CD4-positive, alpha-beta T cell (primary cell): ENCODE results near the gene LAMA1. TPM values are rescaled to one million over a fixed set of nuclear protein-coding genes. Genes with fewer than 3 reads are reported as not detected.

Experiments
- ATAC-seq: fragments of 200-7000 bp; cut with Tn5 transposase; one replicate; pipeline ENCODE4 v1.10.0; 2022; ENCODE audit warnings: mild to moderate bottlenecking; ENCODE audit not compliant: poor library complexity
- CTCF ChIA-PET: fragments of 350-600 bp; sonication (Branson Sonifier 250); formaldehyde crosslinking; loops from one replicate; lab custom pipeline; 2021; ENCODE audit warnings: antibody characterized with exemption, inconsistent platforms; lab: Charles Lee
- POLR2A ChIA-PET: fragments of 350-600 bp; sonication (Branson Sonifier 250); formaldehyde crosslinking; loops from one replicate; lab custom pipeline; 2021; ENCODE audit warnings: antibody characterized with exemption, inconsistent platforms; lab: Charles Lee
- DNase-seq, 14 experiments: peaks; one replicate each; pipeline ENCODE4 v3.0.0-alpha.2; 2013 to 2020; ENCODE audit warnings: mixed read lengths in 2 of 14
- H3K27ac ChIP-seq, 2 donors: one replicate each; pipeline versions ENCODE4 v1.5.1 to v1.7.0; 2013; ENCODE audit warnings: low read length in 2 of 2, low read depth in 1 of 2, mild to moderate bottlenecking in 1 of 2
- H3K27me3 ChIP-seq, 2 experiments: 1 replicate in 1 of 2; 2 replicates in 1 of 2; pipeline versions ENCODE4 v1.6.1 to v1.7.0; 2013; ENCODE audit warnings: low read length in 2 of 2, control low read depth in 1 of 2, mild to moderate bottlenecking in 1 of 2, moderate library complexity in 1 of 2; ENCODE audit not compliant: insufficient read depth in 2 of 2, control insufficient read depth in 1 of 2
- H3K36me3 ChIP-seq: one replicate; pipeline ENCODE4 v1.6.1; 2013; ENCODE audit warnings: low read length, control low read depth; ENCODE audit not compliant: insufficient read depth
- H3K4me1 ChIP-seq: one replicate; pipeline ENCODE4 v1.6.1; 2013; ENCODE audit warnings: low read length, control low read depth; ENCODE audit not compliant: insufficient read depth
- H3K4me3 ChIP-seq: one replicate; pipeline ENCODE4 v1.5.1; 2013; ENCODE audit warnings: mild to moderate bottlenecking, low read length, moderate library complexity
- H3K9me3 ChIP-seq, 2 experiments: 1 replicate in 1 of 2; 2 replicates in 1 of 2; pipeline versions ENCODE4 v1.6.1 to v1.7.0; 2013; ENCODE audit warnings: low read length in 2 of 2, mild to moderate bottlenecking in 2 of 2, control low read depth in 1 of 2, moderate library complexity in 1 of 2; ENCODE audit not compliant: control insufficient read depth in 1 of 2, insufficient read depth in 1 of 2
- H3K27ac Mint-ChIP-seq: one replicate; pipeline ENCODE4 v1.8.0; 2020; ENCODE audit warnings: mixed read lengths
- H3K27me3 Mint-ChIP-seq: one replicate; pipeline ENCODE4 v1.8.0; 2021; ENCODE audit warnings: mixed read lengths
- H3K36me3 Mint-ChIP-seq: one replicate; pipeline ENCODE4 v1.8.0; 2021; ENCODE audit warnings: low read depth, mixed read lengths
- H3K4me1 Mint-ChIP-seq: one replicate; pipeline ENCODE4 v1.8.0; 2021; ENCODE audit warnings: low read depth, mixed read lengths
- H3K4me3 Mint-ChIP-seq: one replicate; pipeline ENCODE4 v1.8.0; 2020; ENCODE audit warnings: mild to moderate bottlenecking, mixed read lengths
- H3K9me3 Mint-ChIP-seq: one replicate; pipeline ENCODE4 v1.8.0; 2020; ENCODE audit warnings: mixed read lengths
- intact Hi-C, 2 experiments: fragments of 100-400 bp; cut with DNase I in 1 of 2; cut with micrococcal nuclease in 1 of 2; formaldehyde crosslinking; loops; one replicate each; pipeline versions ENCODE4 v1.15.1 to v1.9.0; 2023 to 2025; cut with DNase I, micrococcal nuclease
- total RNA-seq, 174 experiments: library from RNA in 2 of 174; stranded (reverse) in 2 of 174; gene quantifications; one replicate each; pipeline ENCODE4 v1.2.3 and lab custom pipeline; 2021 to 2026
- TF ChIP-seq, protein P1 (sequence below): fragments of 200-600 bp; IDR thresholded peaks from one replicate; pipeline ENCODE4 v1.8.0; 2022; ENCODE audit warnings: antibody characterized with exemption, mild to moderate bottlenecking

The LAMA1 gene
- total RNA-seq, 2 experiments from 2014 or later: not detected

GRCh38 chr18:7155887-7156286, 38.3 kb upstream of the LAMA1 start:
- DNase-seq: no peak
- Mint-ChIP-seq H3K27ac (no peak overlapping the region), H3K4me3 (no peak overlapping the region), H3K36me3 (no peaks in the 10 kb centered on the region), H3K4me1 (no peaks in the 10 kb centered on the region), H3K27me3 (no peaks in the 10 kb centered on the region), H3K9me3 (peaks cover 2% of the 10 kb centered on the region)
- Histone ChIP-seq H3K9me3 (no peaks in the 10 kb centered on the region), H3K4me1 (no peaks in the 10 kb centered on the region), H3K36me3 (no peaks in the 10 kb centered on the region), H3K4me3 (no peak overlapping the region), H3K27ac (no peak overlapping the region), H3K27me3 (no peaks in the 10 kb centered on the region)
- ChIA-PET CTCF (no interaction called here), POLR2A (no interaction called here)
- no peak for ATAC-seq
- TF ChIP-seq, protein P1, sequence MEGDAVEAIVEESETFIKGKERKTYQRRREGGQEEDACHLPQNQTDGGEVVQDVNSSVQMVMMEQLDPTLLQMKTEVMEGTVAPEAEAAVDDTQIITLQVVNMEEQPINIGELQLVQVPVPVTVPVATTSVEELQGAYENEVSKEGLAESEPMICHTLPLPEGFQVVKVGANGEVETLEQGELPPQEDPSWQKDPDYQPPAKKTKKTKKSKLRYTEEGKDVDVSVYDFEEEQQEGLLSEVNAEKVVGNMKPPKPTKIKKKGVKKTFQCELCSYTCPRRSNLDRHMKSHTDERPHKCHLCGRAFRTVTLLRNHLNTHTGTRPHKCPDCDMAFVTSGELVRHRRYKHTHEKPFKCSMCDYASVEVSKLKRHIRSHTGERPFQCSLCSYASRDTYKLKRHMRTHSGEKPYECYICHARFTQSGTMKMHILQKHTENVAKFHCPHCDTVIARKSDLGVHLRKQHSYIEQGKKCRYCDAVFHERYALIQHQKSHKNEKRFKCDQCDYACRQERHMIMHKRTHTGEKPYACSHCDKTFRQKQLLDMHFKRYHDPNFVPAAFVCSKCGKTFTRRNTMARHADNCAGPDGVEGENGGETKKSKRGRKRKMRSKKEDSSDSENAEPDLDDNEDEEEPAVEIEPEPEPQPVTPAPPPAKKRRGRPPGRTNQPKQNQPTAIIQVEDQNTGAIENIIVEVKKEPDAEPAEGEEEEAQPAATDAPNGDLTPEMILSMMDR: no peak
- intact Hi-C loops: no loop called here

GRCh38 chr18:7155092-7155491, 37.5 kb upstream of the LAMA1 start:
- Mint-ChIP-seq H3K27me3 (no peaks in the 10 kb centered on the region), H3K36me3 (no peaks in the 10 kb centered on the region), H3K27ac (no peak overlapping the region), H3K4me3 (no peak overlapping the region), H3K4me1 (no peaks in the 10 kb centered on the region), H3K9me3 (peaks cover 2% of the 10 kb centered on the region)
- no peaks in the 10 kb centered on the region for H3K9me3 ChIP-seq
- H3K4me3 ChIP-seq: no peak overlapping the region
- DNase-seq (no peak), ATAC-seq (no peak)
- no peaks in the 10 kb centered on the region for H3K36me3 ChIP-seq
- POLR2A ChIA-PET: no interaction called here
- H3K27me3 ChIP-seq: no peaks in the 10 kb centered on the region
- TF ChIP-seq, protein P1: no peak
- no peaks in the 10 kb centered on the region for H3K4me1 ChIP-seq
- no peak overlapping the region for H3K27ac ChIP-seq
- intact Hi-C loops: no loop called here
- CTCF ChIA-PET: no interaction called here

DNA sequence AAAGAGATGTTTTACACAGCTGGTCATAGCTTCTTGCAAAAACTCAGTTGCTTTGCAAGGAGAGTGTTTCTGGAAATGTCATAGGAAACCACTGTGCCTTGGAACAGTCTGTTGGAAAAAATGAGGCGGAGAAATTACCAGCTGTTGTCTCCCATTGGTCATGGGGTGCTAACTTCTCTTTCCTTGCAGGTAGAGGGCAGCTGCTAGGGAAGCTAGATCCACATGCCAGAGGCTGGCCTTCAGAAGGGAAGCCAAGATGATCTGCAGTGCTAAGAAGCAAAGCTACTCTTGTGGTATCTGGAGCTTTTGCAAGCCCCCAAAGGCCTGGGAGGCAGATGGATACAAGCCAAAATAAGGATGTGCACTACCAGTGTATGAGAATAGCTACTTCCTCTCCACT, 34.8 kb upstream of the LAMA1 start:
- no peaks in the 10 kb centered on the region for H3K36me3 ChIP-seq
- H3K9me3 ChIP-seq: peaks cover 0 to 3% of the 10 kb centered on the region in 2 experiments
- TF ChIP-seq, protein P1: no peak
- H3K27me3 ChIP-seq: no peaks in the 10 kb centered on the region
- DNase-seq (no peak), ATAC-seq (no peak)
- H3K4me3 ChIP-seq: no peak overlapping the region
- ChIA-PET POLR2A (no interaction called here), CTCF (no interaction called here)
- Mint-ChIP-seq H3K36me3 (no peaks in the 10 kb centered on the region), H3K27me3 (no peaks in the 10 kb centered on the region), H3K9me3 (peaks cover 2% of the 10 kb centered on the region), H3K27ac (no peak overlapping the region), H3K4me1 (no peaks in the 10 kb centered on the region), H3K4me3 (no peak overlapping the region)
- H3K4me1 ChIP-seq: no peaks in the 10 kb centered on the region
- no peak overlapping the region for H3K27ac ChIP-seq
- intact Hi-C loops: no loop called here
